Activated T-helper 1 cell treated with anti-CD3 and anti-CD28 coated beads, Interleukin-12 subunit alpha, Interleukin-12 subunit beta, Interleukin-2, Interleukin-4 antibody, amounts not matched to agents 30 ng/mL and 10 ng/mL and 1 ng/mL, durations not matched to agents 14 hours and 24 hours and 36 hours (primary cell): ENCODE data around the gene FIGNL2. TPM values are rescaled to one million over a fixed set of nuclear protein-coding genes. Genes with fewer than 3 reads are reported as not detected.
"Not testable (repeated sequence)": the region's sequence is repeated elsewhere in the genome, so short reads cannot be mapped to it uniquely, and the experiment has no call there.

Source experiments
- DNase-seq: peaks from one replicate; pipeline ENCODE4 v3.0.0; 2021; ENCODE audit warnings: low spot score
- H3K27ac Mint-ChIP-seq: one replicate; pipeline ENCODE4 v1.8.0; 2021; ENCODE audit warnings: mild to moderate bottlenecking, mixed read lengths
- H3K27me3 Mint-ChIP-seq: one replicate; pipeline ENCODE4 v1.8.0; 2022; ENCODE audit warnings: mild to moderate bottlenecking, moderate library complexity, mixed read lengths; ENCODE audit not compliant: insufficient read depth
- H3K36me3 Mint-ChIP-seq: one replicate; pipeline ENCODE4 v1.8.0; 2021; ENCODE audit warnings: low read depth, mixed read lengths
- H3K4me1 Mint-ChIP-seq: one replicate; pipeline ENCODE4 v1.8.0; 2021; ENCODE audit warnings: low read depth, mixed read lengths
- H3K4me3 Mint-ChIP-seq: one replicate; pipeline ENCODE4 v1.8.0; 2021; ENCODE audit warnings: mild to moderate bottlenecking, moderate library complexity, mixed read lengths
- H3K9me3 Mint-ChIP-seq: one replicate; pipeline ENCODE4 v1.8.0; 2021; ENCODE audit warnings: mixed read lengths
- intact Hi-C: fragments of 100-400 bp; cut with micrococcal nuclease; formaldehyde crosslinking; loops from one replicate; pipeline ENCODE4 v1.15.1; 2024
- total RNA-seq: library from RNA; stranded (reverse); gene quantifications from 2 replicates; pipeline ENCODE4 v1.2.3, GENCODE V29; 2022

FIGNL2 gene
- total RNA-seq, 1 donor from 2014 or later: 0.18 TPM

- no peak overlapping the region for H3K27ac Mint-ChIP-seq
- intact Hi-C loops: no loop called here
- no peaks in the 10 kb centered on the region for H3K36me3 Mint-ChIP-seq
- no peak for DNase-seq
- peaks cover 37% of the 10 kb centered on the region for H3K27me3 Mint-ChIP-seq
- H3K9me3 Mint-ChIP-seq: no peaks in the 10 kb centered on the region
- H3K4me1 Mint-ChIP-seq: peaks cover 17% of the 10 kb centered on the region
- no peak overlapping the region for H3K4me3 Mint-ChIP-seq
These were observed 14.9 kb downstream of the FIGNL2 start for GRCh38 chr12:51833448-51834227.

DNA sequence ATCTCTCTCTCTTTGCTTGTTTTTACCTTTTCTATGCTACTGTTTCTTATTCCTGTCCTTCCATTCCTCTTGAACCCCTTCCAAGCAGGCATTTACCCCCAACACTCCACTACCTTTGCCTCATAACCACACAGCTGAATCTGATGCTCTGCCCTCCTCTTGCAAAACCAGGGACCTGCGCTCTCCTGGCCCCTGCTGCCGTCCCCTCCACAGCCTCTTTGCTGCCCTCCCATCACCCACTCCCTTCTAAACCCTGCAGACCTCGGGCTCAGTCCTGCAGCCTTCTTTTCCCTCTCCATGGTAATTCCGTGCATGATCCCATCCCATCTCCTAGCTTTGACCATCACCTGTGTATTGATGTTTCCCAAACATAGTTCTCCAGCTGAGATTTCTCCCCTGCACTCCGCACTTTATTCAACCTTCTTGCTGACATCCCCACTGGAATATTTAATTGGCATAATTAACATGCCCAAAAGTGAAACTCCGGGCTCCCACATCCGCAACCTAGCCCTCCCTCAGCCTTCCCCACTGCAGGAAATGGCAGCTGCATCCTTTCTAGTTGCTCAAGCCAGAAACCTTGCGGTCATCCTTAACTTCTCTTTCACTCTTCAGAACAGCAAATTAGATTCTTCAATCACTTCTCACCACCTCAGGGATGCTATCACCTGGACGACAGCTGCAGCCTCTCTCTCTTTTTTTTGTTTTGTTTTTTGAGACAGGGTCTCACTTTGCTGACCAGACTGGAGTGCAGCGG lies 16.0 kb downstream of the FIGNL2 start:
- no peak for DNase-seq
- H3K4me1 Mint-ChIP-seq: peaks cover 28% of the 10 kb centered on the region
- intact Hi-C loops: no loop called here
- peak overlapping the region; percentile 31 for H3K27ac Mint-ChIP-seq
- peaks cover 34% of the 10 kb centered on the region for H3K27me3 Mint-ChIP-seq
- H3K9me3 Mint-ChIP-seq: no peaks in the 10 kb centered on the region
- no peak overlapping the region for H3K4me3 Mint-ChIP-seq
- H3K36me3 Mint-ChIP-seq: no peaks in the 10 kb centered on the region

GRCh38 chr12:51831817-51832216 lies 16.7 kb downstream of the FIGNL2 start:
- DNase-seq, H3K9me3 Mint-ChIP-seq, H3K36me3 Mint-ChIP-seq, H3K4me3 Mint-ChIP-seq, H3K27ac Mint-ChIP-seq, intact Hi-C loops: not testable (repeated sequence)
- Mint-ChIP-seq H3K27me3 (peaks cover 34% of the 10 kb centered on the region), H3K4me1 (peaks cover 35% of the 10 kb centered on the region)

- no peak overlapping the region for H3K27ac Mint-ChIP-seq
These were observed 18.9 kb downstream of the FIGNL2 start for GRCh38 chr12:51829641-51830040.

GRCh38 chr12:51829011-51829481 lies 19.5 kb downstream of the FIGNL2 start:
- Mint-ChIP-seq H3K4me1 (peaks cover 37% of the 10 kb centered on the region), H3K27ac (peak overlapping the region; percentile 83), H3K9me3 (no peaks in the 10 kb centered on the region), H3K36me3 (no peaks in the 10 kb centered on the region), H3K4me3 (no peak overlapping the region), H3K27me3 (peaks cover 45% of the 10 kb centered on the region)
- no peak for DNase-seq
- intact Hi-C loops: loop anchor here (2.0 to 10.0 kb wide), 3 partner anchors 142 to 1176 kb away; partner anchors contain the start of gene EIF4B

More at GRCh38 chr12:51829641-51830040, 18.9 kb downstream of the FIGNL2 start:
- no peaks in the 10 kb centered on the region for H3K9me3 Mint-ChIP-seq
- H3K4me3 Mint-ChIP-seq: no peak overlapping the region
- H3K36me3 Mint-ChIP-seq: no peaks in the 10 kb centered on the region
- intact Hi-C loops: loop anchor here (2.0 to 10.0 kb wide), 3 partner anchors 141 to 1175 kb away; partner anchors contain the start of gene EIF4B
- peaks cover 39% of the 10 kb centered on the region for H3K27me3 Mint-ChIP-seq
- H3K4me1 Mint-ChIP-seq: peaks cover 37% of the 10 kb centered on the region
- no peak for DNase-seq

- Mint-ChIP-seq H3K27me3 (peaks cover 43% of the 10 kb centered on the region), H3K4me1 (peaks cover 34% of the 10 kb centered on the region), H3K9me3 (no peaks in the 10 kb centered on the region), H3K27ac (peak overlapping the region; percentile 83), H3K4me3 (peak overlapping the region; percentile 8), H3K36me3 (no peaks in the 10 kb centered on the region)
- peak; percentile 34 for DNase-seq
- intact Hi-C loops: loop anchor here (1.0 to 10.0 kb wide), 4 partner anchors 8 to 1177 kb away; partner anchors contain the start of gene EIF4B
These were observed 20.3 kb downstream of the FIGNL2 start for GRCh38 chr12:51827925-51828818.

DNA sequence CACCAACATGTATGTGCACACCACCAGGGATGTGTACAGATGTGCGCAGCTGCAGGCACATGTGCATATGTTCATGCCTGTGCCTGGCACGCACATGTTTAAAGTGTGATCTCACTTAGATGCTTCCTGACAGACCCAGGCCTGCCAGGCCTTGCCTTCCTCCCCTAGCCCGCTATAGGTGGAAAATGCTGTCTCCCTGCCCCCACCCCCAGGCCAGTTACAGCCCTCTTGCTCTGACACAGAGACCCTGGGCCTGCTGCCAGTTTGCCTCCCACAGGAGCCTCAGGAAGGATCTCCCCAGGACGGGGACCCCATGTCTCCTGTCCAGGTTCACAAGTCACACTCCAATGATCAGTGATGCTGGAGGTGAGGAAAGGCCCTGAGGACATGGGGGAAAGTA lies 21.6 kb downstream of the FIGNL2 start:
- Mint-ChIP-seq H3K27ac (no peak overlapping the region), H3K27me3 (peaks cover 37% of the 10 kb centered on the region), H3K4me3 (no peak overlapping the region), H3K36me3 (no peaks in the 10 kb centered on the region), H3K4me1 (peaks cover 22% of the 10 kb centered on the region), H3K9me3 (no peaks in the 10 kb centered on the region)
- DNase-seq: no peak
- intact Hi-C loops: loop anchor here (5.0 to 10.0 kb wide), 2 partner anchors 195 to 1178 kb away; partner anchors contain the start of gene EIF4B

- Mint-ChIP-seq H3K4me1 (peaks cover 22% of the 10 kb centered on the region), H3K9me3 (no peaks in the 10 kb centered on the region), H3K36me3 (no peaks in the 10 kb centered on the region), H3K27ac (no peak overlapping the region), H3K4me3 (no peak overlapping the region), H3K27me3 (peaks cover 26% of the 10 kb centered on the region)
- DNase-seq: no peak
- intact Hi-C loops: loop anchor here (5.0 to 10.0 kb wide), 2 partner anchors 197 to 1180 kb away; partner anchors contain the start of gene EIF4B
These were observed 23.3 kb downstream of the FIGNL2 start for GRCh38 chr12:51825216-51825615.

DNA sequence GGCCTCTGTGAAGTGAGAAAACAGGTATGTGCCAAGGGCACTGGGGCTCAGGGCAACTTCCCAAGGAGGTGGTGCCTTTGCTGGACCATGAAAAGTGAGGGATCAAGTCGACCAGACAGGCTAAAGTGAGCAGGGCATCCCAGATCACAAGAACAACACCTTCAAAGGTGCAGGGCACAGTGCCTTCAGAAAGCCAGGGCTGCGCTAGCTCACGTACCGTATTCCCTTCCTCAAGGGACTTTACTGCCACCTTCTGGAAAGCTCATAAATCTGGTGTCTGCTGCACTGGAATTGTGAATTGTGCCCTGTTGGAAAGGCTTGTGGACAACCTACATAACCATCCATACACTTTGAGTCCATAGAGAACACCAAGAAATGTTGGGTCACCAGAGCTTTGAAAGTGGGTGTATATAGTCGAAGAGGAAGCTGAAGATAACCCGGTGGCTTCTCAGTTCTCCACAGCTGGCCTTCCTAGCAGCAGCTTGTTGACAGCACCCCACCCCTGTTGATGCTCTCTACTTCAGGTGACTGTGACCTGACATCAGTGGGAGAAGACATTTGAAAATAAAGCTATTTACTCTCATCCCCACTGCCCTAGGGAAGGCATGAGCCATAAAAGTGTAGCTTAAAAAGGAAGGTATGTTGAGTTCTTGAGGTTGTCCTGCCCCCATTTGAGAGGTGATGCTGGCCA lies 24.5 kb downstream of the FIGNL2 start:
- H3K27ac Mint-ChIP-seq: no peak overlapping the region
- no peaks in the 10 kb centered on the region for H3K36me3 Mint-ChIP-seq

GRCh38 chr12:51822956-51823355 lies 25.6 kb downstream of the FIGNL2 start:
- no peaks in the 10 kb centered on the region for H3K9me3 Mint-ChIP-seq
- no peak for DNase-seq
- no peaks in the 10 kb centered on the region for H3K36me3 Mint-ChIP-seq
- H3K4me1 Mint-ChIP-seq: peaks cover 14% of the 10 kb centered on the region
- peaks cover 40% of the 10 kb centered on the region for H3K27me3 Mint-ChIP-seq
- intact Hi-C loops: loop anchor here (10.0 kb wide), 1 partner anchor 1182 kb away; the partner anchor contains the start of gene EIF4B
- no peak overlapping the region for H3K27ac Mint-ChIP-seq
- peak overlapping the region; percentile 33 for H3K4me3 Mint-ChIP-seq

More for the DNA sequence above, 24.5 kb downstream of the FIGNL2 start:
- no peak for DNase-seq
- H3K4me1 Mint-ChIP-seq: peaks cover 22% of the 10 kb centered on the region
- peaks cover 33% of the 10 kb centered on the region for H3K27me3 Mint-ChIP-seq
- intact Hi-C loops: loop anchor here (10.0 kb wide), 1 partner anchor 1181 kb away; the partner anchor contains the start of gene EIF4B
- no peak overlapping the region for H3K4me3 Mint-ChIP-seq
- no peaks in the 10 kb centered on the region for H3K9me3 Mint-ChIP-seq

DNA sequence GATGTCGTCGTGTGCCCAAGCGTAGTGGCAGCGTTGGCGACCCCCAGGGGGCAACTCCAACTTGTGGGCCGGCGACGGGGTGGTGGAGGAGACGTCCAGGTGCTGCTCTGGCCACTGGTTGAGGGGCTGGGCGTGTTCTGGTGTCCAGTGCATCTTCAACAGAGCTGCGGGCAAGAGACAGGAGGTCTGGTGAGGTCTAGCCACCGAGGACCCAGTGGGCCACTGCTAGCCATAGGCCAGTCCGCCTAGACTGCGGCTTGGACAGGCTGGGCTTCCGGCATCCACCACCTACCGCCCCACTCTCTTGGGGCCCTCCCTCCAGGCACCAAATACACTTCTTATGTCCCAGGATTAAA lies 26.3 kb downstream of the FIGNL2 start:
- Mint-ChIP-seq H3K27me3 (peaks cover 47% of the 10 kb centered on the region), H3K4me3 (peak overlapping the region; percentile 33), H3K9me3 (no peaks in the 10 kb centered on the region), H3K36me3 (no peaks in the 10 kb centered on the region), H3K4me1 (peaks cover 7% of the 10 kb centered on the region), H3K27ac (no peak overlapping the region)
- intact Hi-C loops: loop anchor here (10.0 kb wide), 1 partner anchor 1183 kb away; the partner anchor contains the start of gene EIF4B
- DNase-seq: no peak
